ENCODE data around the gene EPHB2.
"Not testable (repeated sequence)": the region's sequence is repeated elsewhere in the genome, so short reads cannot be mapped to it uniquely, and the experiment has no call there.

The EPHB2 gene

GRCh38 chr1:22818061-22818770 lies 107.6 kb downstream of the EPHB2 start:
- DNase-seq (ENCODE audit: low read depth, low spot score) = no peak

- no peak for DNase-seq (ENCODE audit: low read depth, low spot score)
Measured at GRCh38 chr1:22819361-22819760, 108.7 kb downstream of the EPHB2 start.

- no peak for DNase-seq (ENCODE audit: low read depth, low spot score)
Measured at GRCh38 chr1:22821027-22821426, 110.4 kb downstream of the EPHB2 start.

- DNase-seq (ENCODE audit: low read depth, low spot score) = no peak
Measured at GRCh38 chr1:22822371-22822770, 111.7 kb downstream of the EPHB2 start.

- DNase-seq (ENCODE audit: low read depth, low spot score) = no peak
Measured at GRCh38 chr1:22824466-22824865, 113.8 kb downstream of the EPHB2 start.

GRCh38 chr1:22824975-22825374 lies 114.3 kb downstream of the EPHB2 start:
- no peak for DNase-seq (ENCODE audit: low read depth, low spot score)

GRCh38 chr1:22825486-22826189 lies 115.0 kb downstream of the EPHB2 start:
- no peak for DNase-seq (ENCODE audit: low read depth, low spot score)

- no peak for DNase-seq (ENCODE audit: low read depth, low spot score)
Measured at GRCh38 chr1:22826604-22827580, 116.3 kb downstream of the EPHB2 start.

- no peak for DNase-seq (ENCODE audit: low read depth, low spot score)
Measured at GRCh38 chr1:22827666-22828483, 117.2 kb downstream of the EPHB2 start.

GRCh38 chr1:22828484-22829308 lies 118.1 kb downstream of the EPHB2 start:
- DNase-seq (ENCODE audit: low read depth, low spot score) = no peak

- no peak for DNase-seq (ENCODE audit: low read depth, low spot score)
Measured at GRCh38 chr1:22829309-22829989, 118.8 kb downstream of the EPHB2 start.

- no peak for DNase-seq (ENCODE audit: low read depth, low spot score)
Measured at GRCh38 chr1:22830041-22830566, 119.5 kb downstream of the EPHB2 start.

- DNase-seq (ENCODE audit: low read depth, low spot score) = no peak
Measured at GRCh38 chr1:22830757-22831340, 120.2 kb downstream of the EPHB2 start.

GRCh38 chr1:22831729-22832413 lies 121.2 kb downstream of the EPHB2 start:
- no peak for DNase-seq (ENCODE audit: low read depth, low spot score)

- no peak for DNase-seq (ENCODE audit: low read depth, low spot score)
Measured at GRCh38 chr1:22832414-22832786, 121.8 kb downstream of the EPHB2 start.

GRCh38 chr1:22833699-22834098 lies 123.1 kb downstream of the EPHB2 start:
- no peak for DNase-seq (ENCODE audit: low read depth, low spot score)

GRCh38 chr1:22834420-22834819 lies 123.8 kb downstream of the EPHB2 start:
- DNase-seq (ENCODE audit: low read depth, low spot score) = not testable (repeated sequence)

GRCh38 chr1:22835636-22836319 lies 125.1 kb downstream of the EPHB2 start:
- DNase-seq (ENCODE audit: low read depth, low spot score) = no peak
